OCI-LY7 (cell line): ENCODE measurements around the gene SLIT3. TPM values are rescaled to one million over a fixed set of nuclear protein-coding genes. Genes with fewer than 3 reads are reported as not detected.

Experiments used
- BruUV-seq: library from RNA; stranded (reverse); fragments of 400-500 nt; replicated peaks from 2 replicates; lab custom pipeline; 2021; lab: Mats Ljungman, UMichigan
- CTCF ChIA-PET: fragments of 300-600 bp; sonication (Branson Sonifier 250); formaldehyde crosslinking; loops from one replicate; lab custom pipeline; 2022; ENCODE audit warnings: antibody characterized with exemption; ENCODE audit not compliant: unreplicated experiment; lab: Charles Lee
- POLR2A ChIA-PET: fragments of 300-600 bp; sonication (Branson Sonifier 250); formaldehyde crosslinking; loops from one replicate; lab custom pipeline; 2022; ENCODE audit warnings: antibody characterized with exemption; lab: Charles Lee
- DNase-seq: peaks from one replicate; pipeline ENCODE4 v3.0.0-alpha.2; 2015; ENCODE audit warnings: low spot score
- H2AFZ ChIP-seq: fragments of 200-600 bp; sonication (generic), shearing (Covaris generic); 2 replicates; pipeline ENCODE4 v1.6.1; 2014; ENCODE audit warnings: mild to moderate bottlenecking, antibody characterized with exemption, low read length, moderate library complexity
- H3K27ac ChIP-seq: fragments of 200-600 bp; sonication (generic); 2 replicates; pipeline ENCODE4 v1.5.1; 2014; ENCODE audit warnings: mixed run types, low read depth, mild to moderate bottlenecking, moderate library complexity, low read length, inconsistent platforms; ENCODE audit not compliant: poor library complexity, severe bottlenecking
- H3K36me3 ChIP-seq: fragments of 200-600 bp; sonication (generic); 2 replicates; pipeline ENCODE4 v1.6.1; 2014; ENCODE audit warnings: mild to moderate bottlenecking, antibody characterized with exemption, low read length, moderate library complexity, mixed read lengths; ENCODE audit not compliant: insufficient read depth
- H3K4me1 ChIP-seq: fragments of 200-600 bp; sonication (generic); 2 replicates; pipeline ENCODE4 v1.5.1; 2014; ENCODE audit warnings: mild to moderate bottlenecking, low read length; ENCODE audit not compliant: insufficient read depth, poor library complexity, severe bottlenecking
- H3K4me2 ChIP-seq: fragments of 200-600 bp; sonication (generic); 2 replicates; pipeline ENCODE4 v1.6.1; 2014; ENCODE audit warnings: mild to moderate bottlenecking, low read length
- H3K4me3 ChIP-seq: fragments of 200-600 bp; sonication (generic); 2 replicates; pipeline ENCODE4 v1.5.1; 2014; ENCODE audit warnings: mild to moderate bottlenecking, low read depth, low read length; ENCODE audit not compliant: poor library complexity, severe bottlenecking
- H3K79me2 ChIP-seq: fragments of 200-600 bp; sonication (generic); 2 replicates; pipeline ENCODE4 v1.6.1; 2016; ENCODE audit warnings: low read depth, mild to moderate bottlenecking, low read length, moderate library complexity, mixed read lengths; ENCODE audit not compliant: insufficient read depth
- H3K9me2 ChIP-seq: fragments of 200-600 bp; sonication (generic); 2 replicates; pipeline ENCODE4 v1.6.1; 2016; ENCODE audit warnings: mild to moderate bottlenecking, low read length, mixed read lengths; ENCODE audit not compliant: insufficient read depth
- H3K9me3 ChIP-seq: fragments of 200-600 bp; sonication (generic); 2 replicates; pipeline ENCODE4 v1.6.1; 2014; ENCODE audit warnings: mild to moderate bottlenecking, mixed run types, low read length, mixed read lengths
- H4K20me1 ChIP-seq: fragments of 200-600 bp; sonication (generic); 2 replicates; pipeline ENCODE4 v1.6.1; 2014; ENCODE audit warnings: mild to moderate bottlenecking, antibody characterized with exemption, low read length, moderate library complexity, mixed read lengths; ENCODE audit not compliant: insufficient read depth
- CTCF ChIP-seq: fragments of 200-600 bp; sonication (generic); conservative IDR thresholded peaks from 2 replicates; pipeline ENCODE4 v1.5.1; 2014; ENCODE audit warnings: mild to moderate bottlenecking, antibody characterized with exemption, low read length, moderate library complexity, mixed read lengths
- EZH2phosphoT487 ChIP-seq: fragments of 200-600 bp; sonication (generic); IDR thresholded peaks from 2 replicates; pipeline ENCODE4 v1.6.1; 2018; ENCODE audit warnings: low read depth, borderline replicate concordance, mild to moderate bottlenecking, mixed run types, antibody characterized with exemption, low read length, moderate library complexity, mixed read lengths
- intact Hi-C: fragments of 100-400 bp; cut with micrococcal nuclease; formaldehyde crosslinking; loops from one replicate; pipeline ENCODE4 v1.10.0; 2022; ENCODE audit not compliant: unreplicated experiment
- total RNA-seq, 2 experiments: library from RNA; depleted of rRNA in 1 of 2; stranded (reverse); fragments of >200 nt in 1 of 2; shearing (Covaris generic) in 1 of 2; gene quantifications; 2 replicates each; pipeline ENCODE4 v1.2.3, GENCODE V29; 2014 to 2022

SLIT3 gene
- total RNA-seq, 2 experiments from 2014 or later: not detected

GRCh38 chr5:168916266-168916665 is 384.7 kb downstream of the SLIT3 start:
- no peaks in the 10 kb centered on the region for H4K20me1 ChIP-seq
- no peak overlapping the region for H3K4me3 ChIP-seq
- no peaks in the 10 kb centered on the region for H3K9me2 ChIP-seq
- no TSS peak for BruUV-seq
- no peak for DNase-seq
- ChIA-PET CTCF (no interaction called here), POLR2A (no interaction called here)
- no peaks in the 10 kb centered on the region for H3K79me2 ChIP-seq
- H3K27ac ChIP-seq: no peak overlapping the region
- H2AFZ ChIP-seq: no peak overlapping the region
- H3K4me2 ChIP-seq: no peak overlapping the region
- intact Hi-C loops: no loop called here
- no peaks in the 10 kb centered on the region for H3K4me1 ChIP-seq
- H3K9me3 ChIP-seq: no peaks in the 10 kb centered on the region
- no peak for TF ChIP-seq CTCF
- no peak for TF ChIP-seq EZH2phosphoT487
- no peaks in the 10 kb centered on the region for H3K36me3 ChIP-seq

GRCh38 chr5:168914491-168914890 is 386.4 kb downstream of the SLIT3 start:
- intact Hi-C loops: no loop called here
- CTCF ChIA-PET: no interaction called here

More at GRCh38 chr5:168914491-168914890, 386.4 kb downstream of the SLIT3 start:
- no peaks in the 10 kb centered on the region for H3K4me1 ChIP-seq
- POLR2A ChIA-PET: interaction anchor here (0.8 kb wide), 1 partner anchor 632 kb away, joined by 3 read pairs; no protein-coding TSS in a partner anchor
- no peak for TF ChIP-seq EZH2phosphoT487
- TF ChIP-seq CTCF: no peak
- H3K27ac ChIP-seq: no peak overlapping the region
- no peak overlapping the region for H2AFZ ChIP-seq
- H3K79me2 ChIP-seq: no peaks in the 10 kb centered on the region
- no peaks in the 10 kb centered on the region for H3K9me3 ChIP-seq
- H4K20me1 ChIP-seq: no peaks in the 10 kb centered on the region
- DNase-seq: no peak
- no peaks in the 10 kb centered on the region for H3K36me3 ChIP-seq
- no TSS peak for BruUV-seq
- no peak overlapping the region for H3K4me2 ChIP-seq
- H3K4me3 ChIP-seq: no peak overlapping the region
- no peaks in the 10 kb centered on the region for H3K9me2 ChIP-seq
